GM19025 (cell line): ENCODE data around the gene CLDN22.

Source experiments
- ATAC-seq: cut with Tn5 transposase; IDR thresholded peaks from one replicate; pipeline ENCODE4 v1.9.1; 2021; ENCODE audit warnings: mild to moderate bottlenecking, low read depth, moderate library complexity; ENCODE audit not compliant: unreplicated experiment

Gene CLDN22

DNA sequence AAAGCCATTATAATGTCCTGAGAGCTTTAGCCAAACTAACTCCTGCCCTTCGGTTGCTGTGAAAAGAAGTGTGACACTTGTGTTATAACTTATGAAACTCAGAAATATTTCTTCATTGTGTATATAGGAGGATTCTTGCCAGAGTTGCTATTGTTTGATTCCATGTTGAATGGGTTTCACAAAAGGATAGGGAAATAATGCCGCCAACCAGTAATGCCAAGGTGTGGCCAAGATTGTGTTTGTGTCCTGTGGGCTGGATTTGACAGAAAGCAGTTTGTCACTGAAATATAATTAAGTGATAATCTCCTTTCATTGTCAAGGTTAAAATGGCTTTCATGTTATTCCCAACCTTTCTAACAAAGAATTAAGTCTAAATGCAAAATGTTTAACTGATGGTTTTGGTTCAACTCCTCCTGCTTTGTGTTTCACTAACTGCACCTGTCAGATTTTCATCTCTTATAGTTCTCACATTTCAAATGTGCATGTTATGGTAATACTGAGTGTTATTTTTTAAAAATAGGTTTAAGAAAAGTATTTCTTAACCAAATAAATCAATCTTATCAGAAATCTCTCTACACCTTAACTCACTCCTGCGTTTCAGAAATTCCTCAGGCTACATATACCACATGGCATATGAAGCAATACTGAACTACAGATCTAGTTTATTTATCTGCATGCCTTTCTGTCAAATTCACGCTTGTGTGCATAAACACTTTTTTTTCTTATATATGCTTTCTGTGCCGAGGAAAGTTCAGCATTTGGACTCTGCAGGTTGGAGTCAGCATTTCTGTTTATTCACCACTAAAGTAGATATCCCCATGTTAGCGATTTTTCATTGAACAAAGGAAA, at the start of gene CLDN22:
TSS of gene CLDN22 (minus strand) at position 66 of the 849 bp plus-strand sequence. CDS start at position 8, 58 bp downstream.
- ATAC-seq: no peak

DNA sequence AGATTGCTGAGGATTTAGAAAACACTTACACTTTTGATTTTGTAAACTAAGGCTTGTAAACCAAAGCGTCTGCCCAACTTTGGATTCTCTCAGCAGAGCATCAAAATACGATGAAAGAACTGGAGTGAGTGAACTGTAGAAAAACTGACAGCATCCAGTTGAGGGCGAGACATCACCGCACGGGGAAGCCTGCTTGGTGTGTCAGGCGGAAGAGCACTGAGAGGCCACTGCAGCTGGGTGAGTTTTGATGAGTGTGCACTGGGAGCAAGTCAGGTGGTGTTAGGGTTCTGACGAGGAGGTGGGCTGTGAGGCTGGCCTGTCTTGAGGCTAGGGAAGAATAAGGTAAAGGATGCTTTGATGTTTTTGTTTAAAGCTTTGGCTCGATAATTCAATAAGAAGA, 49.0 kb upstream of the CLDN22 start:
- no peak for ATAC-seq

DNA sequence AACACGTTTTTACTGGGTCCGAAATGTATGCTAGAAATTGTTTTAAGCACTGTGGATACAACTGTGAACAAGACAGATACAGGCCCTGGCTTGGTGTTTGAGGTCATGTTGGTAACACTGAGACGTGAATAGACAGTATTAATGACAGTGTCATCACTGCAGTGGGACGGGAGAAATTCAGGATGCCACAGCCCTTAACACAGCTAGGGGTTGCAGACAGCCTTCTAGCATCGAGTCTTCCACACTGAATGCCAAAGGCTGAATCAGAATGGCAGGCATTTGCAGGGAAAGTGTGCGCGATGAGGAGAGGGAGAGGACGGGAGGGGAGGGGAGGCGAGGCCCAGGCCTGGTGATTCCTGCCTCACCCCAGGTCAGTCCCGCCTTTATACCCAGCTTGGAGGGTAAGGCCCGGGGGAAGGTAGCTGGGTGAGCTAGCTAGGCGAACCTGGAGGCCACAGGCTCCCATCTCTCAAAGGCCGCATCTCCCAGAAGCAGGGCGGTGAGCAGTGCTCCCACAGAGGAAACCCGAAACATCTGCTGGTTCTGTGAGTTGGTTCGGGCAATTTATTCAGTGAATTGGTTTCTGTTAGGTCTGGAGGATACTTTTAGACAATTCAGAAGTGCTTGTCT, 46.2 kb upstream of the CLDN22 start:
- ATAC-seq: no peak

DNA sequence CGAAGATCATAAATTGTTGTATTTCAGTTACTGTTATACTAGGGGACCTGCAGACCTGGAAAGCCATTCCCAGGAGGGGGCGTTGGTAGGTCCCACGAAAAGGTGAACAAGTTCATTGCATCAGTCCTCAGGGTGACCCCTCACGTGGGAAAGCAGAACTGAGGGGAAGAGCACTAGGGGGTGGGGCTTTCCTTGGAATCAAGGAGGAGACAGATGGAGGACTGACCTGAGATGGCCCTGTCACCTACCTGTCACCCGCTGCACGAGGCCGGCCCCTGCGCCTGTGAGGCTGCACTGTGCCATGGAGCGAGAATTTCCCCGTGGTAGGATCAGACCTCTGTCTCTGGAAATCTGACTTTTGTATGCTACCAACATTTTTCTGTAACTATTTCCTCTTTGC, 43.9 kb upstream of the CLDN22 start:
- ATAC-seq: no peak

DNA sequence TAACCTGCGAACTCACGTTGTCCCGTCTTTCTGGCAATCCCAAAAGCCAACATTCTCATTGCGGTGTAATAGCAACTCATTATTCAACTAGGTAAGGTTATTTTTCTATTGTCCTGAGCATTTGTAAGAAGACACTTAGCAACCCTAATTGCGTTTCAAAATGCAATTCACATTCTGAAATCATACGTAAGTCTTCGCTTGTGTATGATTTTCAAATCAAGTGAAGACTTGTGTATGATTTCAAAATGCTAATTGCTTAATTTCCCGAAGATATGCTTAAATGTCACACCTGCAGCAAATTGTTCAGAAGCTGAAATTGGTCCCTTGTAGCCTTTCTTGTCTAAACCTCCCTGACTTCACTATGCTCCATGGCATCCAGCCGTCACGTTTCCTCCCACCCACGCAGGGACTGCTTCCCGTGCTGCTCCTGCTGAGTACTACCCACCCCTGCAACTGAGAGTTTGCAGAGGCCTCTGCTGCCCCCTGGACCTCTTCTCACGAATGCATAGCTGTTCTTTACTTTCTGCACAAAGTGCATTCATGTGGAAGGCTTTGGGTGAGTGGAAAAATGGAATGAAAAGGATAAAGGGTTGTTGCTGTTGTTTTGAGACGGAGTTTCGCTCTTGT, 43.0 kb upstream of the CLDN22 start:
- no peak for ATAC-seq

DNA sequence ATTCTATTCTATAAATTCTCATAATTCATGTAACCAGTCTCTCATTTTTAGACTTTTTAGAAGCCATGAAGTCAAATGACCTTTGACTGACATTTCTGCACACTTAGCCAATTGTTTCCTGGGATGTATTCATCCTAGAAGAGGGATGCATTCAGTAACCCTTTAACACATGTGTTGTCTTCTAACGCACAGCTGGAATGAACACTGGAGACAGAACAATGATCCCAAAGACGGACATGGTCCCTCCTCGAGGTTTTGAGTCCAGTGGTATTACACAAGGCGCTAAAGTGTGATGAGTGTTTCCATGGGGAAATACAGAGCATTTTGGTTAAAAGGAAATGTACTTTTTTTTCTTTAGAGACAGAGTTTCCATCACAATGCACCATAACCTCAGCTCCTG, 42.0 kb upstream of the CLDN22 start:
- ATAC-seq: no peak

DNA sequence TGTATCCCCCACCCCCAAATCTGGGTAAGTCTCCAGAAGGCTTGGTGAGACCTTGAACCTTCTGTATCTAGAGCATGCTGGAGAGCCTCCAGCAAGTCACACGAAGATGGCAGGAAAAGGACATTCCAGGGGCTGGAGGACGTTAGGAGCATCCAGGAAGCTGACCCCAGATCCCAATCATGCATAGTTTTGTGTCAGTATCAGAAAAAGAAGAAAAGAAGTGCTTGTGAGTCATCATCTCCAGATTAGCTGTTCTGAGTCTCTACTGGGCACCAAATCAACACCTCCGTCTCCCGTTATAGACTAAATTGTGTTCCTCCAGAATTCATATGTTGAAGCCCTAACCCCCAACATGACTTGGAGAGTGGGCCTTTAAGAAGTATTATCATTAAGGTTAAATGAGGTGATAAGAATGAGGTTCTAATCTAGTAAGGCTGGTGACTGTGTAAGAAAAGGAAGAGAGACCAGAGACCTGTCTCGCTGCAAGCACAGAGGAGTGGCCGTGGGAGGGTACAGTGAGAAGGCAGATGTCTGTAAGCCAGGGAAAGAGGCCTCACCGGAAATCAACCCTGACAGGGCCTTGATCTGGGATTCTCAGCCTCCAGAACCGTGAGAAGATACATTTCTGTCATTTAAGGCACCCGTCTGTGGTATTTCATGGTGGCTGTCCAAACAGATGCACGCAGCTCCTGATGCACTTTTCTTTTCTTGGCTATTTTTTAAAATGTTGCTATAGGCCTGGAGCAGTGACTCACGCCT, 40.3 kb upstream of the CLDN22 start:
- ATAC-seq: no peak

DNA sequence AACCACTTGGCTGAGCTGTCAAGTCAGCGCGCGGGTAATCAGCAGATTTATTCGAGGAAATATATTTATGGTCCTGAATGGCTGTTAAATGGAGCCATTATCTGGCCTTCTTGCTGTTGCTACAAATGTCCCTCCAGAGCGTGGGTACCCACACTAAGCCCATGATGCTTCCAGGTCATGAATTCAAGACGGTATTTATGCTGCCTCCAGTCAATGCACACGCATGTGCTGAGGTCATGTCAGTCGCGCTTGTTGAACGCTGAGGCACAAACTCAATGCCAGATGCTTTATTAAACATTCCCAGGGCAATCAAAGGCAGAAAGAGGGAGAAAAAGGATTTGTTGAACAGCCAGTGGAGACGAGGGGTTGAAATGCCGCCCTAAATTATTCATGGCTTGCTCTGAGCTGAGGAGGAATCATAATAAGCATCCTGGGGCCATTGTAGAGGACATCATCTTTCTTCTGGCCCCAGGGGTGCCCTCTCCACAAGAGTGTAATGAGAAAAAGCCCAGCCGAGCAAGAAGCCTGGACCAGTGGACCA, 38.2 kb upstream of the CLDN22 start:
- no peak for ATAC-seq

DNA sequence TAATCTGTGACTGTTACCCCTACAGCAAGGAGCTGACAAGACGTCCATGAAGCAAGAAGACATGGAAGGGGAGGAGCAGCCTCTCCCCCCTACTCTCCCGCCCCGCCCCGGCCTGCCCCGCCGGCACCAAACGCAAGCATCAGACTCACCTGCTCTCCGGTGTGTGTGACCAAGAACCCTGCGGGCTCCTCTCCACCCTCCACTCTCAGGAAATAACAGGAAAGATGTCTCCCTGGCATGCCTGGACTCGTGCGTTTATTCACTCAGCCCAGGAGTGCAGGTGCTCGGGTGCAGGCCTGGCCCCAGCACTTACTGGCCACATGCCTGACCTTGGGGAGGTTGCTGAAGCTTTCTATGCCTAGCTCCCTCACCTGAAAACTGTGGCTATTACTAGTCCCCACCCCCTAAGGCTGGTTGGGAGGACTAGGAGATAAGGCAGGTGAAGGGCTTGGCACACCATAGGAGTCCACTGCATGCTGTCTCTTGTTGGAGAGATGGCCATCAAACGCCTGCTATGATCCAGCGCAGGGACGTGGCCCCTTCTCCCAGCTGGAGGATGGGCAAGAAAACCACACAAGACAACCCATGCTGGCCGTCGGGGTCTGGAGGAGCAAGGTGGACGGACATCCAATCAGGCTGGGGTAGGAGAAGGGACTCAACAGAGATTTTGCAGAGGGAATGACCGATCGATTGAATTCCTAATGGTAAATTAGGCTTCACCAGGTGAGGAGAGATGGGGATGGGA, 37.0 kb upstream of the CLDN22 start:
- no peak for ATAC-seq

DNA sequence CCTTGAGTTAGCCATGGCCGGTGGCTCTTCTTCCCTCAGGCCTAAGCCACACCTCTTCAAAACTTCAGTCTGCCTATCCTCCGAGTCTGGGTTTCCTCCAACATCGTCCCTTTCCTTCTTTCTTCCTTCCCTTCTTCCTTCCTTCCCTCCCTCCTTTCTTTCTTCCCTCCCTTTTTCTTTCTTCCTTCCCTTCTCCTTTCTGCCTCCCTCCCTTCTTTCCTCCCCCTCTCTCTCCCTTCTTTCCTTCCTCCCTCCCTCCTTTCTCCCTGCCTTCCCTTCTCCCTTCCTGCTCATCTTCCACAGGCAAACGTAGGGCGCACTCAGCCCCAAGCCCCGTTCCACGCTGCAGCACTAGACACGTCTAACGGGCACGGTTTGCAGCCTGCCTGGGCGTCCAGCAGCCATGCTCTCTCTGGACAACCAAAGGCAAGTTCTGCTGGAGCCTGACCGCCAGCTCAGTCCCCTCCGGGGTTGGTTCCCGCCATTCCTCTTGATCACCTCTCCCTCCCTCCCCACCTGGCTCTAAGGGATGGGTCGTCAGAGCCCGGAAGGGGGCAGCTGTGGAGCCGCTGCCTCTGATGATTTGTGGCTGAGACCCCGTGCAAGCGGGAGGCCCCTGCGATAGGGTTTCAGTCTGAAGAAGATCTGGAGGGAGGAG, 36.2 kb upstream of the CLDN22 start:
- no peak for ATAC-seq

DNA sequence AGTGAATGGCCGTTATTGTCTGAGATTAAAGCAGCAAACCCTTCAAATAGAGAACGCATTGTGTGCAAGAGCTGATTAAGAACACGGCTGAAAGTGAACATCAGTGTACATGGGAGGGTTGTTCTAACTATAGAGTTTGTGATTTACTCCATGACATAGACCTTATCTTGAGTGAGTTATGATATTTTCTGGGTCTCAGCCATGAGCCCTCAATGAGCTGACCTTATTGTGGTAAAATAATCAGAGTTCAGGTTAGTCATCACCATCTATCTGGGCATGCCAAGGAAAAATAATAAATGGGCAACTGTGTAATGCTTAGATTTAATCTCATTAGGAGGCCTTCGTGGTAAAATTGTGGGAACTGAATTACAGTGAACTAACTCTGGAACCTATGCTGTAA, 35.3 kb upstream of the CLDN22 start:
- no peak for ATAC-seq

DNA sequence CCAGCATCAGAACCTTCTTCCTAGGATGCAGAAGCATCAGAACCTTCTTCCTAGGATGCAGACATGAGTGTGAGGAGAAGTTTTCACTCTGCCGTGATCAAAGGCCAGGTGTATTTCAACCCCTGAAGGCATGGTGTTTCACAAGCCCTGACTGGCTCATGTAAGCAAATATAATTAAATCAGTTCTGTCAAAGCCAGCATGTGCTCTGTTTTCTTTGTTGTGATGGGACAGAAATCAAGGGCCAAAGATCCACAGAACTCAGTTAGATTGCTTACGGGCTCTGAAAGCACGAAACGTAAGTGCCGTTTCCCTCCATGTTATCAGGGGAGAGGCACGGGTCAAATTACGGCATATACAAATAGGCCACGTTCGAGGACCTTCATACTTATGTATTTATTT, 34.1 kb upstream of the CLDN22 start:
- ATAC-seq: no peak

DNA sequence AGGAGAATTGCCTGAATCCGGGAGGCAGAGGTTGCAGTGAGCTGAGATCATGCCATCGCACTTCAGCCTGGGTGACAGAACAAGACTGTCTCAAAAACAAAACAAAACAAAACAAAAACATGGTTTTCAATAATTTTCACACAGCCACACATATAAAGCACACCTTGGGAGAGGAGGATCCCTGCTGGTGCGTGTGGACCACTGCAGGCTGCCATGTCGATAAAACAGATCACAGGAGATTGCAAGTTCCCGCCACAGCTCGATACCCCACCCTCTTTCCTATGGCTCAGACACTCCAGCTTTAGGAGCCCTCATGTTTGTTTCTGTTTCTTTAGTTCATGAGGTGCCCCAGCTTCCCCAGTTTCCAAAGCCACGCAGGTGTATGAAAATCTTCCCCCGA, 33.5 kb upstream of the CLDN22 start:
- ATAC-seq: no peak

DNA sequence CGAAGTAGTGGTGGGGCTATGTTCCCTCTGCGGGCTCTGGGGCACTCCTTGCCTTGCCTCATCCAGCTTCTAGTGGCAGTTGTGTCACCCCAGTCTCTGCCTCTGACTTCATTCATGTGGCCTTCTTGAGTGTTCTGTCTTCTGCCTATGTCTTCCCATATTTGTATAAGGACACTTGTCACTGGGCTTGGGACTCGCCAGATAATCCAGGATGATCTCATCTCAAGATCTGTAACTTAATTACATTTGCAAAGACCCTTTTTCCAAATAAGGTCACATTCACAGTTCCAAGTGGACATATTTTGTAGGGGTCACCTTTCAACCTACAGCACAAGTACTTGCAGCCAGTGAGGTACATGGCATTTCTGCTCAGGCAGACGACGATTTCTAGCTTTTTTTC, 32.5 kb upstream of the CLDN22 start:
- ATAC-seq: no peak

DNA sequence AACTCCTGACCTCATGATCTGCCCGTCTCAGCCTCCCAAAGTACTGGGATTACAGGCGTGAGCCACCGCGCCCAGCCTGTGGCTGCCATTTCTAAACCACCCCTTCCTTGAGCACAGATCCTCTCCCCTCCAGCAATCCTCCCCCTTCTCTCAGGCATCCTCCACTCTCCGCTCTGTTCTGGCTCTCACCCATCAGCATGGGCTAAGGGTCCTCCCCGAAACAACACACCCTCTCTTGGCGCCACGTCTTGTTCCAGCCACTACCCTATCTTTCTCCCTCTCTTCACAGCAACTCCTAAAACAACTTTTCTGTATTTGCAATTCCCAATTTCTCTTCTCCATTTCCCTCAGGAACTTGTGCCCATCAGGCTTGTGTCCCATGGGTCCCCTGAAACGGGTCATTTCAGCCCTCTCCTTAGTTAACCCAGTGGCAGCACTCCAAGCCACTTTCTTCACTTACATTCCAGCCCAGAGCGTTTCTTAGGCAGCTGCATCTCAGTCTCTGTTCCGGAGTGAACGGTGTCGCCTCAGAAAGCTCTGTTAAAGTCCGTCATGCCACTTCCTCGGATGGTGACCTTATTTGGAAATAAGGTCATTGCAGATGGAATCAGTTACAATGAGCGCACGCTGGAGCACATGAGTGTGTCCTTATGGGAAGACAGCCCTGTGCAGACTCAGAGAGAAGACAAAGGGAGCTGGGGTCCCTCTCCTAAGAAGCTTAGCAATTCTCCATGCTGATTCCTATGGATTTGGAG, 30.4 kb upstream of the CLDN22 start:
- no peak for ATAC-seq

DNA sequence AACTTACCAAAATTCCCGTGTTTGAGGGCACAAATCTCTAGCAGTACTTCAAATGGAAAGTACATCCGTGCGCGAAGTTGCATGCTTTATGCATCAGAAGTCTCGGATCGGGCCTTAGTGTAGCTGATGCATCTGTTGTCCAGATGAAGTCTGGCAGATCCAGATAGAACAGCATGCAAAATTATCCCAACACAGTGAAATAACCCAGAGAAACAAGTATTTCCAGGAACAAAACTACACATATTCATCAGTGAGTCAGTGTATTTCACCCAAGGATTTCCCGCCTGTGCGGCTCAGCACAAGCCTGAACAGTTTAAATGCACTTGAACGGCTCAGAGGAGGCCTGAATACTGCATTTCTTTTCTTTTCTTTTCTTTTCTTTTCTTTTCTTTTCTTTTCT, 29.6 kb upstream of the CLDN22 start:
- no peak for ATAC-seq

DNA sequence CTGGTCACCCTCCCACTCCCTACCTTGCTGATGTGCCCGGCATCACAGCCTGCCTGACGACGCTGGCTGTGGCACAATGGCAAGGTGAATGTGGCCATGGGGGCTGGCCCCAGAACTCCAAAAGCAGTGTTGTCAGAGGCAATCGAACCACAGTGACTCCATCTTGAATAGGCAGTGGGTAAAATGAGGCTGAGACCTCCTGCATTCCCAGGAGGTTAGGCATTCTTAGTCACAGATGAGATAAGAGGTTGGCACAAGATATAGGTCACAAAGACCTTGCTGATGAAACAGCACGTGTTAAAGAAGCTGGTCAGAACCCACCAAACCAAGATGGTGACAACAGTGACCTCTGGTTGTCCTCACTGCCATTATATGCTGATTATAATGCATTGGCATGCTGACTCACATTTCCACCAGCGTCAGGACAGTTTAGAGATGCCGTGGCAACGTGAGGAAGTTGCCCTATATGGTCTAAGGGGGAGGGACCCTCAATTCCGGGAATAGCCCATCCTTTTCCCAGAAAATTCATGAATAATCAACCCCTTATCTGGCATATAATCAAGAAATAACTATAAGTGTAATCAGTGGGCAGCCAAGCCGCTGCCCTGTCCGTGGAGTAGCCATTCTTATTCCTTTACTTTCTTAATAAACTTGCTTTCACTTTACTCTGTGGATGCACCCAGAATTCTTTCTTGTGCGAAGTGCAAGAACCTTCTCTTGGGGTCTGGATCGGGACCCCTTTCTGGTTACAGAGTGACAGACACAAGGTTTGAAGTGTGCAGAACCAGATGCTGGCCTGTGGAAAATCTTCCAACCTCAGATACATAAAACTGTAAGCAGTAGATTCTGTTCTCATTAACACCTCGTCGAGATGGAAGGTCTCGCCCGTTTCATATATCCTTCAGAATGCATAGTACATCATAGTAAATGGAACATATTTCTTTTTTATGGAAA, 28.9 kb upstream of the CLDN22 start:
- ATAC-seq: no peak

DNA sequence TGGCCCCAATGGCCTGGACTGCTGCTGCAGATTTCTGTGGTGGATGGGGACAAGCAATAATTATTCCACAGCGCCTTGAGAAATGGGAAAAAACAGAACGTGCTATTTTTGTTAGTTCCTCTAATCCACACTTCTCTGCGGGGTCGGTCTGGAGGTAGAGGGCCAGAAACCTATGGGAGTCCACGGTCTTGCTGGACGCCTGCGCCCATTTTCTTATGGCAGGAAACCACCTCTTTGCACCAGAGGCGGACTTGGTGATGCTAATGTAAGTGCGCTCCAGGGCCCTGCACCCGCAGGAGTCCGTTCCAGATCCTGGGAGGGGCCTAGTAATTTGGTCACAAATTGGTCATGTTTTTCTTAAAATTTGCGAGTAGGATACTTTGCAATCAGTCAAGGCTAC, 28.1 kb upstream of the CLDN22 start:
- ATAC-seq: no peak
